Dermis blood vessel endothelial cell (primary cell): ENCODE results near the gene GEMIN4. TPM values are rescaled to one million over a fixed set of nuclear protein-coding genes. Genes with fewer than 3 reads are reported as not detected.

ENCODE experiments used
- DNase-seq: peaks from one replicate; pipeline ENCODE4 v3.0.0; 2010
- total RNA-seq: library from RNA; depleted of rRNA; stranded (reverse); fragments of >200 nt; gene quantifications from 2 replicates; pipeline ENCODE4 v1.2.3, GENCODE V29; 2014

Gene GEMIN4
- total RNA-seq, 1 donor from 2014 or later, result 12.9 TPM

DNA sequence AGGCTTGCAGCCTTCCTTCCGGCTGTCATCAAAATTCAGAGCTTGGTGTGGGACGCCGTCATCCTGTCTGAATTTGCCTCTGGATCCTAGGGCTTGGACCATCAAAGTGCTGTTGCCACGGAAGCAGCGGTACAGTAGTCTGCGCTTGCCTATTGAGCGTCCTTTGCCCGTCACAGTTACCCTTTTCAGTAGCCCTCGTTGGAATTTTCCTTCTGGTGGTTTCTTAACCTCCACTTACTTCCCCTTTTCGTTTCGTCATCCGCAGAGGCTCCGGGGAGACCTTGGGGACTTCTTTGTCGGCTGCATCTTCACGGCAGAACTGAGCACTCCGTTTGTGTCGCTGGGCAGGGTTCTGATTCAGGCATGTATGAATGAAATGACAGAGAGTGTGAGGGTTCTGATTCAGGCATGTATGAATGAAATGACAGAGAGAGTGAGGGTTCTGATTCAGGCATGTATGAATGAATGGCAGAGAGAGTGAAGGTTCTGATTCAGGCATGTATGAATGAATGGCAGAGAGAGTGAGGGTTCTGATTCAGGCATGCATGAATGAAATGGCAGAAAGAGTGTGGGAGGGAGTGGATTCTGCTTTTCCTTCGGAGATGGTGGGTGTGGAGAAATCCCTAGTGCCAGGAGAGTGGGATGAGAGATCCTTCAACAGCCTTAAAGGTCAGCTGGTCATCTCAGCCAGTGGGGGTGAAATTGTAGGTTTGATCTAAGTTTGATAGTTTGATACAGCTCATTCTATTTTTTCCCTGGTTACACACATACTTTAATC lies 11.6 kb downstream of the GEMIN4 start:
- no peak for DNase-seq

DNA sequence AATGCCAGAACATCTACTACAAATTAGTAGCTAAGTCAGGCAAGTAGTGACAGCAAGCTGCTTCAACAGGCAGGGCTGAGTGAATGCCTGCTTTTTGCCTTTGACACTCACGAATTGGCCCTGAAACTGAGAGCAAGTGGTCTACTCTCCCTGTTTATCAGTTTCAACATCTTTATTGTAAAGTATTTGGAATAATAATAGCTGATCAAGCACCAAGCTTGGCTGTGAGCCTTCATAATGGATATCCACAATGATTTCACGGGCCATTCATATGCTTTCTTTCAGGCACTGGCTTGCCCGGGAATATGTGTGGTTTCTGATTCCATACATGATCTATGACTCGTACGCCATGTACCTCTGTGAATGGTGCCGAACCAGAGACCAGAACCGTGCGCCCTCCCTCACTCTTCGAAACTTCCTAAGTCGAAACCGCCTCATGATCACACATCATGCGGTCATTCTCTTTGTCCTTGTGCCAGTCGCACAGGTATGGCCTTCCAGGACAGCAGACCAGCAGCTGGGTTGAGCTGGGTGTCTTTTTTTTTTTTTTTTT lies 14.4 kb downstream of the GEMIN4 start:
- no peak for DNase-seq

DNA sequence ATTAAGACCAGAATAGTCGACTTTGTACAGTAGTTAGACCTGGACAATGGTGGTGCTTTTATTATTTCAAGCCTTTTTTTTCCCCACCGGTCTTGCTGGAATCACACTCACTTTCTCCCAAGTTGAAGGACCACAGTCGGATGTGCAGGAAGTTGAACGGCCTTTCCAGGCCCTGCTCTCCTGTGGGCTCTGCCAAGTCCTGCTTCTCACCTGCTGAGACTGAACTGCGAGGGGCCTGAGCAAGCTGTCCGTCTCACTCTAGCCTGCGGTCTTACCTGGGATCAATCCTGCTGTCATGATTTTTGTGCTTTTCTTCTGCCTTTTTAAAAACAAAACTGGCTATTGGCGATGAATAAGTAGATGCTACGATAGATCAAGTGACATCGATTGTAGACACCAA lies 18.3 kb downstream of the GEMIN4 start:
- DNase-seq, result no peak

DNA sequence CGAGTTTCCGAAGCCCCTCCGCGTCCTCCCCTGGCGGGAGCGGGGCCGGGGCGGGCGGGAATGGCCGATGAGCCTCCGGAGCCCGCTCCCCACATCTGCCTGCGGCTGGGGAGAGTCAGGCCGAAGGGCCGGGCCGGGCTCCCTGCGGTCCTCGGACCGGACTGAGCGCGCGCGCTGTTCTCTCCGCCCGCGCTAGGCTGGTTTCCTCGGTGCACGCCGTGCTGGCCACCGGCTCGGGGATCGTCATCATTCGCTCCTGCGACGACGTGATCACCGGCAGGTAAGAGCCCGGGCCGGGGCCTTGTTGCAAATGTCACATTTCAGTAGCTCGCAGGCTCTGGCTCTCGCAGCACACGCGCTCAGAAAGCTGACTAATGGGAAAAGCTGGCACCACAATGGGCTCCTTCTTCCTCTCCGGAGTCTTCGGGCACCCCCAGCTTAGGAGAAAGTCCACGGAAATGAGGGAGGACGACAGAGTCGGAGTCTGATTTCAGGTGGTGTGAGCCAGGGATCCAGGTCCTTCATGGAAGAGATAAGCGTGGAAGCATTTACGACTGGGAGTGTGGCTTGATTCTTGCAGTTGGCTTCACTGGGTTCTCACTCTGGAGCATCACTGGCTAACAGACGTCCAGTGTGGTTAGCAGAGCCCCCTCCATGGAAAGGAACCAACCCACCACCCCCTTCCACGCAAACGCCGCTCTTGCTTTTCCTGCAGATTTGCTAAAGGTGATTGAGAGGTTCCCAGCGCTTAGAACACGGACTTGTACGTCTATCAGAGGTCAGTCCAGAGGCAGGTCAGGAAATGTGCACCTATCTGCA lies 19.0 kb downstream of the GEMIN4 start:
- peak; percentile 43 for DNase-seq

DNA sequence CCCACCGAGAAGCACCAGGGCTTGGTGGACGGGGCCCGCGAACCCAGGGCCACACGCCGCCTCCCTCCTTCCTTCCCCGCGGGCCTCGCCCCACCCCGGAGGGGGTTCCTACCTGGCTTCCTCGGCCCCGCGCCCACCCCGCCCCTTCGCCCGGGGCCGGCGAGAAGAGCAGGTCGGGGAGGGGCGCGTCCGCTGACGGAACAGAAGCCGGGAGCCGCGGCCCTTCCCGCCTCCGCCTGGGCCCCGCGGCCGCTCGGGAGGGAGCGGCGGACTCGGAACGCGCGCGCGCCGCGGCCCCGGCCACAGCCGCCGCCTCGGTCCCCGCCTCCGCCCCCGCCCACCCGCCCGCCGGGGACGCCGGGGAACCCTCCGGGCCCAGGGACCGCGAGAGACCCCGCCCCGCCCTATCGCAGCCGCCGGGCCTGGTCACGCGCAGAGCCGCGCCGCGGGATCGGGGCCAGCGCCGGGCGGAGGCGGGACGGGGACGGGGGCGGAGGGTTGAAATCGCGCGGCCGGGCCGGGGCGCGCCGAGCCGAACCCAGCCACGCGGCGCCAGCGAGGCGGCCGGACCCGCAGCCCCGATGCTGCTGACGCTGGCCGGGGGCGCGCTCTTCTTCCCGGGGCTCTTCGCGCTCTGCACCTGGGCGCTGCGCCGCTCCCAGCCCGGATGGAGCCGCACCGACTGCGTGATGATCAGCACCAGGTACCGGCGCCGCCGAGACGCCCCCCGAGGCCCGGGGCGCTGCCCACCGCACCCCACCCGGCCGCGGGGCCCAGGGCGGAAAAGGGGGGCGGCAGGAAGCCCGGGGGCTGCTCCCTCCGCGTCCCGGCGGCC lies 19.8 kb downstream of the GEMIN4 start, which contains the start of gene TLCD3A:
TSS of gene TLCD3A (plus strand) at position 530 of the 835 bp plus-strand sequence. CDS start at position 582, 52 bp downstream.
- peak; percentile 65 for DNase-seq

DNA sequence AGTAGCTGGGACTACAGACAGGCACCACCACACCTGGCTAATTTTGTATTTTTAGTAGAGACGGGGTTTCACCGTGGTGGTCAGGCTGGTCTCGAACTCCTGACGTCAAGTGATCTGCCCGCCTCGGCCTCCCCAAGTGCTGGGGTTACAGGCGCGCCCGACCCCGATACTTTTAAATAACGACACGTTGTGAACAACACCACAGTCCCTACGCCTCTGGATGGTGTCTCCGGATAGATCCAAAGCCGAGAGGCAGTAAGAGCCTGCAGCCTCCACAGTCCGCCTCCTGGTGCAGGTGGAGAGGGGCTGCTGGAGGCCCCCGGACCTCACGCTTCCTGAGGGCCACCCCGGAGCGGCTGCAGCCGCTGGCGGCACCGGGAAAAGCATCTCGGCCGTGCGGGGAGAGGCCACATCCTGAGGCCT lies 20.4 kb downstream of the GEMIN4 start:
- peak; percentile 39 for DNase-seq

DNA sequence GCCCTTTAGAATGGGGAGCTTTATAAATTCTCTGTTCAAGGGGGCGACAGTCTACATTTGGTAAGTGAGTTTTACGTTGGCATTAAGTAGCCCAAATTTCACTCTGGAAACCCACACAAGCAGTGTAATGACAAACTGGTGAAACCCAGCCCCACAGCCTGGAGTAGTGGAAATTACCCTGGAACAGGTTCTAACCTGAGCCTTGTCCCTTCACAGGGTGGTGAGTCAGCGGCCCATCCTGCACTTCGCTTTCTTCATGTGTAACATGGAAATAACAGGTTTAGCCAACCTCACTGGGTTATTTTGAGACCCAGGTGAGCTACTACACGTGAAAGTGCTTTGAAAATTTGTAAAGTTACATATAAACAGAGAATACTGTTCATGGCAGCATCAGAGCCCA lies 23.2 kb downstream of the GEMIN4 start:
- DNase-seq, result no peak

DNA sequence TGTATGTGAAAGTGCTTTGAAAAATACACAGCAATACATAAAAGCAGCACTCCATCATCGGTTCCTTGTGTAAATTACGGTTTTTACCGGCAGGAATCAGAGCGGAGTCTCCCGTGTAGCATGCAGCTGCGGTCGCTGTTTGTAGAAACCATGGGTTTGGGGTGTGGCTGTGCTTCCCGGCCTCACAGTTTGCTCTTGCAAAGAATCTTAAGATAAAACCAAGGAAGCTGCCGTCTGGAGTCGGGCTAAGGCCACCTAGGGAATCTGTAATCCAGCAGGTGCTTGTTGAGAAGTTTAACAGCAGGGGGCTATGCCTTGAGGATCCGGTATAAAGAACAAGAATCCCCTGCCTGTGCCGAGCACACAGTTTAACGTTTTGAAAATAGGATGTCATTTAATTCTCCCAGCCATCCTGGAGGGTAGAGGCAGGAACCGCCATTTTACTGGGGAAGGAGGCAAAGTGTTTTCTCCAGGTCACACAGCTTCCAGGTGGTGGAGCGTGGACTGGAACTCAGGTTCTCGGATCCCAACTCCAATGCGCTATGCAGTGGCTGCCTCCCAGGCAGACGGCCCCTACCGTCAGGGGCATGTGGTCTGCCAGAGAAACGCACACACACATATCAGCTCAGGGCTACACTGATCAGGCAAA lies 25.7 kb downstream of the GEMIN4 start:
- no peak for DNase-seq

DNA sequence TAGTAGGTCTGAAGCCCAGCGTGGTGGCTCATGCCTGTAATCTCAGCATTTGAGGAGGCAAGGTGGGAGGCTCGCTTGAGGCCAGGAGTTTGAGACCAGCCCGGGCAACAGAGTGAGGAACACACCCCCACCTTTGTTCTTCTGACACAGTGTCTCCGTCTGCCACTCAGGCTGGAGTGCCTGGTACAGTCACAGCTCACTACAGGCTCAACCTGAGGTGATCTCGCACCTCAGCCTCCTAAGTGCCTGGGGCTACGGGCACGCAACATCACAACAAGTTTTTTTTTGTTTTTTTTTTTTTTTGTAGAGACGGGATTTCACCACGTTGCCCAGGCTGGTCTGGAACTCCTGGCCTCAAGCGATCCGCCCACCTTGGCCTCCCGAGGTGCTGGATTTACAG lies 26.3 kb downstream of the GEMIN4 start:
- DNase-seq, result no peak

DNA sequence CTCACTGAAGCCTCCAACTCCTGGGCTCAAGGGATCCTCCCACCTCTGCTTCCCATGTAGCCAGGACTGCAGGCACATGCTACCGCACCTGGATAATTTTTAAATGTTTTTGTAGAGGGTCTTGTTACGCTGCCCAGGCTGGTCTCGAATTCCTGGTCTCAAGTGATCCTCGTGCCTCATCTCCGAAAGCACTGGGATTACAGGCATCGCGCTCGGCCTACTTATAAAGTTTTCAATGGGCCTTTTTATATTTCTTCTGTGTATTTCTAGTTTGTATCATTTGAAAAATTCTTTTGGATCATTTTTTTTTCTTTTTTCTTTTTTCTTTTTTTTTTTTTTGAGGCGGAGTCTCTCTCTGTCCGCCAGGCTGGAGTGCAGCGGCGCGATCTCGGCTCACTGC lies 27.0 kb downstream of the GEMIN4 start:
- no peak for DNase-seq

DNA sequence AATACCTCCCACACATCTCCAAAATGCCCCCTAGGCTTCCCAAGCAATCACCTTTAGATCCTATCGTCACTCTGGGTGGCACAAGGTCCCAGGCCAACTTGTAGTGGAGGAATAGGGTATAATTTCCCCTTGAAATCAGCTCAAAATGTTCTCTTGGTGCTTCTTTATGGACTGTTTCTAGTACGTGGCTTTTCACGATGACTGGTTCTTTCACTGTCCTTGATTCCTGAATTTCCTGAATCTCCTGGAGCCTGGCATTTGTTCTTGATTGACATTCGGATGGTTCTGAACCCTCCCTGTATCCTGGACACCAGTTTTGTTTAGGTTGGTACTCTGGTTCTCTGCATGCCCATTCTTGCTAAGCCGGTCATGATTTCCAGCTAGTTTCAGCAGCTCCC lies 30.5 kb downstream of the GEMIN4 start:
- no peak for DNase-seq

DNA sequence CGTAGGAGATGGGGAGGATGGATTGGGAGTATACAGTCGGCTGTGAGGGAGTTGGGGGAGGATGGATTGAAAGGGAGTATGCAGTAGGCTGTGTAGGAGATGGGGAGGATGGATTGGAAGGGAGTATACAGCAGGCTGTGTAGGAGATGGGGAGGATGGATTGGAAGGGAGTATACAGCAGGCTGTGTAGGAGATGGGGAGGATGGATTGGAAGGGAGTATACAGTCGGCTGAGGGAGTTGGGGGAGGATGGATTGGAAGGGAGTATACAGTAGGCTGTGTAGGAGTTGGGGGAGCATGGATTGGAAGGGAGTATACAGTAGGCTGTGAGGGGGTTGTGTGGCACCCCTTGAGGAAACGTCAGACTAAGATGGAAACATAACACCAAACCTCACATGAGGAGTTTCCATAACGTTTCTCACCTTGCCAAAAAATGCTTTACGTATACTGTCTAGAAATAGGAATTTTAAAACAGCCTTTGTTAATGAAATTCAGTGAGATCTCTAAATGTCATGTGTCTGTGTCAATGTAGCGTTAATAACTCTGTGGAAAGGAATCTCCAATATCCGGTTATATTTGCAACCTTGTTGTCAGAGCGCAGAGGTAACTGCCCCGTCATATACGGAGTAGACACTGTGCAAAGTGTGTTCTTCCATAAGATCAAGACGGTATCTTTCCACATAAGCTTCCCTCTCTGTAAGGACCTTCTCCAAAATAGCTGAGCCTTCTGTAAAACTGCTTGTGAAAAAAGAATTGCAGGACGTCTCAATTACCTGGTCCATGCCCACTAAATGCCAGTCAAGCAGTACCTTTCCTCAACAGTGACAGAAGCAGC lies 31.1 kb downstream of the GEMIN4 start:
- no peak for DNase-seq

DNA sequence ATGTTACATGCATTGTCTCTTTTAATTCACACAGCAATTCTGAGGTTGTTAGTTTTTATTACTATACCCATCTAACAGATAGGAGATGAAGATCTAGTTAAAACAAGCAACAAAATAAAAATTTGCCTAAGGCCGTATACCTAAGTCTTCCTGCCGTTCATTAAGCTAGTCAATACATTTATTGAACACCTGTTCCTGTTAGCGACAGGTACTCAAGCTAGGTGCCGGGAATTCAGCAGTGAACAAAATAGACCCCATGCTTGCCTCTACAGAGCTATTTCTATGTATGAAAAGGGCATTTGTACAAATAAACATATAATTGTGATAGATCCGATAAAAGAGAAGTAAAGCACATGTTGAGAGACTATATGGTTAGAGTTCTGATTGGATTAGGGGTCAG lies 34.0 kb downstream of the GEMIN4 start:
- no peak for DNase-seq

DNA sequence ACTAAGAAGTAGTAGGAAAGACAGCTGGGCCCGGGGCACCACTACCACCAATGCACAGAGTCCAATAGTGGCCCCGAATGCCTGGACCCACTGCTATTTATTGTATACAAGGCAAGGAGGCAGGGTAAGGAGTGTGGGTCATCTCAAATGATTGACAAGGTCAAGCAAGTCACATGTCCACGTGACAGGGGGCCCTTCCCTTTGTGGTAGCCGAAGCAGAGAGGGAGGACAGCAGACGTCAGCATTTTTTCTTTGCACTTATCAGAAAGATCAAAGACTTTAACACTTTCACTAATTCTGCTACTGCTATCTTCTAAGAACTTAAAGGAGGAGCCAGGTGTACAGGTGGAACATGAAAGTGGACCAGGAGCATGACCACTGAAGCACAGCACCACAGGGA lies 43.9 kb downstream of the GEMIN4 start:
- no peak for DNase-seq

DNA sequence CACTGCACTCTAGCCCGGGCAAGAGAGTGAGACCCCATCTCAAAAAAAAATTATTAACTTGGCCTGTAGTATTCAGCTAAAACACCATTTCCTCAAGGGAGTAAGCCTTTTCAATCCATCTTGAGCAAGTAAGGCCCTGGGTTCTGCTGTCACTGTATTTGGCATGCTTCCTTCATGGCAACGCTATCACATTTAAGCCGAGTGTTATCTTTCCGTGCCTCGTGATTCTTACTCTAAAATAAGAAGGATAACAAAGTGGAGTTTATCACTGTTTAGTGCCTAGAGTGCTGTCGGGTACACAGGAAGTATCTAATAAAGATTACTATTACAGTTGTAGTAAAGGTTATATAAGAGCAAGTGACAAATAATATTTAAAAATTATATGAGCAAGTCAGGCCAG lies 46.2 kb downstream of the GEMIN4 start:
- no peak for DNase-seq

DNA sequence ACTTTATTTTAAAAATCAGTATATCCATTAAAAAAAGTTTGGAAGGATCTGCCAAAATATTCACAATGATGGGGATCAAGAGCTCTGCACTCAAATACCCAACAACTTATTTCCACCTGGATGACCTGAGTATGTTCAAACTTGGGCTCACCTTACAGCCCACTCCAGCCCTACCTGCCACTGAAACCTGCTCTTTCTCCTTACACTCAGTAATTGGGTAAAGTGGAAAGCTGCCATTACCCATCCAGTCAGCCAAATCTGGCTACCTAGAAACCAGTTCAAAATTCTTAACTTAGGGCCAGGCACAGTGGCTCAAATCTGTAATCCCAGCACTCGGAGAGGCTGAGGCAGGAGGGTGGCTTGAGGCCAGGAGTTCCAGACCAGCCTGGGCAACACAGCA lies 47.1 kb downstream of the GEMIN4 start:
- no peak for DNase-seq

DNA sequence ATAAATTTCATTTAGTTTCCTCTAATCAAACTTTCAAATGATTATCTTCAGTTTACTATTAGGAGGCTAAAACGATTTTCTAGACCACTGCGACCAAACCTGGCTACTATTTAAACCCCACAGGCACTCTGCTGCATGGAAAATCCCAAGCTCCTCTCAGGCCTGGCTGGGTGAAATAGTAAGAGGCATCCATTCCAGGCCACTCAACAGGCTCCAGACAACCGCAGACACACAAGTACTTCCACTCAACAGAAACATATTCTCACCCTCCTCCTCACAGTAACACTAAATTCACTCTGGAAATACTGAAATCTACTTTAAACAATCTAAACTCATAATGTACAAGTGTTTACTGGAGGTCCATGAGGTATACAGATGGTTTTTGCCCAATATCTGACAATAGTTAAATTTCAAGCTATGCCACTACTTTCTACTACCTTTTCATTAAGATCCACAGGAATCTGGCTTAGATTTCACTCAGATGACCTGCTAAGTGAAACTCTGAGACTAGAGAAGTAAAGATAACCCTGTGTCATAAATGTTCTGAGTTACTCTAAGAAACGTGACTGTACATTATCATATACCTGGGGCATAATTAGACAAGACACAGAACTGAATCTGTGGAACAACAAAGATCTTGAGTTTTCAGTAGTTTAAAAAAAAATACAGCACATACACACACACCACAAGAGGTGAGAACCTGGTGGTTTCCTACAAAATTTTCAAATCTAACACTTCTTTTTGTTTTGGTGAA lies 47.8 kb downstream of the GEMIN4 start:
- no peak for DNase-seq

DNA sequence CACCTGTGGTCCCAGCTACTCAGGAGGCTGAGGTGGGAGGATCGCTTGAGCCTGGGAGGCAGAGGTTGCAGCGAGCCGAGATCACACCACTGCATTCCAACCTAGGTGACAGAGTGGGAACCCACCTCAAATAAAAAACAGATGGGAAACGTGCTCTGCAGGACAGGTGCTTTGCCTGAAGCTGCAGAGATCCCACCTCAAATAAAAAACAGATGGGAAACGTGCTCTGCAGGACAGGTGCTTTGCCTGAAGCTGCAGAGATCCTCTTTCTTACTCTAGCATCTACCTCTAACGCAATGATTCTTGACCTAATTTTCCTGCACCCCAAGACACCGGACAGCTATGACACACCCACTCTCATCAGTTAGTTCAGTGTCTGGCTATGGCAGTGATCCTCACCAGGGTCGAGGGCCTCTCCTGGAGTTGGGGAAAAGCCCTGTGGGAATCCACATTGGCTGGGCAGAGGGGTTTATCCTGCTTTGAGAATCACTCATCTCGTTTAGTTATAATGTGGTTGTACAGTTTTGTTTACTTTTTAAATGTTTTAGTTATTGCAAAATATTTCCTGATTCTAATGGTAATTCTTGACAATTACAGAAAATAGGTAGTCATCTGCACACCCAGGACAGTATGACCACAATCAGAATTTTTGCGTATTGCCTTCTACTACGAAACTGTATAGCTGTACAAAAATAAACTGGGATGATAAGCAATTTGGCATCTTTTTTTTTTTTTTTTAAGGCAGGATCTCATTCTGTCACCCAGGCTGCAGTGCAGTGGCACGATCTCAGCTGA lies 48.8 kb downstream of the GEMIN4 start:
- DNase-seq, result no peak

DNA sequence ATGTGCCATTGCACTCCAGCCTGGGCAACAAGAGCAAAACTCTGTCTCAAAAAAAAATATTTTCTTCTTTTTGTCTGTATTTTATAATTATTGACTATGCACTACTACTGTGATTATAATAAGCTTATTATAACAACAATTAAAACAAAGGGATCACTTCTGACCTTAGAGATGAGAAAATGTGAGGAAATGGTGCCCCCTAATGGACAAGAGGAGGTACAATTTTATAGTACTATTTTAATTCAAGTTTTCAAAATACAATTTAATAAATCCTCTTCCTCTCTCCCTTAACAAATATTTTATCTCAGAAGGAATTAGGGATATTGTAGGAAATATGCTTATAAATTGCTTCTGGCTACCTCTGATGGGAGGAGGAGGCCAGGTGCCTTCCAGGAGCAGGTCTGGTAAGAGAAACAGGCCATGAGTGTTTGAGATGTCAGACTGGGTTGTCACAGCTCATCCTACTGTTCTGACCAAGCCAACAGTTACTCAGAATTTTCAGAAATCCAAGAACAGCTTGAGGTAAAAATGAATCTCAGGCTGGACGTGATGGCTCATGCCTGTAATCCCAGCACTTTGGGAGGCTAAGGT lies 51.5 kb downstream of the GEMIN4 start:
- peak; percentile 67 for DNase-seq
